Gastrocnemius medialis (tissue), 4 donors: Measurements from ENCODE around the gene SPON1.

Experiments used
- POLR2A ChIP-seq, 2 donors: fragments of 450-650 bp; IDR thresholded peaks; one replicate each; pipeline ENCODE4 v1.6.1; 2017; ENCODE audit warnings: antibody characterized with exemption in 2 of 2, mild to moderate bottlenecking in 2 of 2, moderate library complexity in 2 of 2
- TF ChIP-seq, protein P1 (sequence below), 5 experiments: fragments of 450-650 bp in 3 of 5; fragments of 200-600 bp in 2 of 5; sonication (generic) in 2 of 5; IDR thresholded peaks in 4 of 5; conservative IDR thresholded peaks in 1 of 5; 1 replicate in 4 of 5; 2 replicates in 1 of 5; pipeline ENCODE4 v1.5.1; 2016 to 2019; ENCODE audit warnings: antibody characterized with exemption in 5 of 5, mild to moderate bottlenecking in 3 of 5, moderate library complexity in 3 of 5

GRCh38 chr11:13917264-13917663, 45.3 kb upstream of the SPON1 start:
- TF ChIP-seq, protein P1, sequence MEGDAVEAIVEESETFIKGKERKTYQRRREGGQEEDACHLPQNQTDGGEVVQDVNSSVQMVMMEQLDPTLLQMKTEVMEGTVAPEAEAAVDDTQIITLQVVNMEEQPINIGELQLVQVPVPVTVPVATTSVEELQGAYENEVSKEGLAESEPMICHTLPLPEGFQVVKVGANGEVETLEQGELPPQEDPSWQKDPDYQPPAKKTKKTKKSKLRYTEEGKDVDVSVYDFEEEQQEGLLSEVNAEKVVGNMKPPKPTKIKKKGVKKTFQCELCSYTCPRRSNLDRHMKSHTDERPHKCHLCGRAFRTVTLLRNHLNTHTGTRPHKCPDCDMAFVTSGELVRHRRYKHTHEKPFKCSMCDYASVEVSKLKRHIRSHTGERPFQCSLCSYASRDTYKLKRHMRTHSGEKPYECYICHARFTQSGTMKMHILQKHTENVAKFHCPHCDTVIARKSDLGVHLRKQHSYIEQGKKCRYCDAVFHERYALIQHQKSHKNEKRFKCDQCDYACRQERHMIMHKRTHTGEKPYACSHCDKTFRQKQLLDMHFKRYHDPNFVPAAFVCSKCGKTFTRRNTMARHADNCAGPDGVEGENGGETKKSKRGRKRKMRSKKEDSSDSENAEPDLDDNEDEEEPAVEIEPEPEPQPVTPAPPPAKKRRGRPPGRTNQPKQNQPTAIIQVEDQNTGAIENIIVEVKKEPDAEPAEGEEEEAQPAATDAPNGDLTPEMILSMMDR (IDR thresholded peaks at IDR 0.05 in 4 of 5, conservative IDR thresholded peaks at IDR 0.05 in 1 of 5): no peak
- TF ChIP-seq POLR2A (IDR thresholded peaks at IDR 0.05): no peak
